Effector memory CD8-positive, alpha-beta T cell (primary cell): Measurements from ENCODE around the gene CDK14.

ENCODE experiments used
- ATAC-seq: fragments of 150-1000 bp; cut with Tn5 transposase; replicated peaks from 2 replicates; pipeline ENCODE4 v1.10.0; 2021; ENCODE audit warnings: mild to moderate bottlenecking, moderate library complexity
- DNase-seq, 3 experiments: peaks; one replicate each; pipeline ENCODE4 v3.0.0; 2021
- H3K27ac Mint-ChIP-seq, 2 donors: one replicate each; pipeline ENCODE4 v1.8.0; 2022; ENCODE audit warnings: mild to moderate bottlenecking in 2 of 2, mixed read lengths in 2 of 2, moderate library complexity in 2 of 2
- H3K27me3 Mint-ChIP-seq, 2 donors: one replicate each; pipeline ENCODE4 v1.8.0; 2022; ENCODE audit warnings: mixed read lengths in 2 of 2
- H3K36me3 Mint-ChIP-seq: one replicate; pipeline ENCODE4 v1.8.0; 2022; ENCODE audit warnings: mild to moderate bottlenecking, moderate library complexity, mixed read lengths; ENCODE audit not compliant: insufficient read depth
- H3K4me1 Mint-ChIP-seq, 2 donors: one replicate each; pipeline ENCODE4 v1.8.0; 2022; ENCODE audit warnings: low read depth in 2 of 2, mixed read lengths in 2 of 2
- H3K4me3 Mint-ChIP-seq, 2 donors: one replicate each; pipeline ENCODE4 v1.8.0; 2022; ENCODE audit warnings: mild to moderate bottlenecking in 2 of 2, mixed read lengths in 2 of 2, moderate library complexity in 2 of 2
- H3K9me3 Mint-ChIP-seq, 2 donors: one replicate each; pipeline ENCODE4 v1.8.0; 2022; ENCODE audit warnings: mixed read lengths in 2 of 2

The CDK14 gene

DNA sequence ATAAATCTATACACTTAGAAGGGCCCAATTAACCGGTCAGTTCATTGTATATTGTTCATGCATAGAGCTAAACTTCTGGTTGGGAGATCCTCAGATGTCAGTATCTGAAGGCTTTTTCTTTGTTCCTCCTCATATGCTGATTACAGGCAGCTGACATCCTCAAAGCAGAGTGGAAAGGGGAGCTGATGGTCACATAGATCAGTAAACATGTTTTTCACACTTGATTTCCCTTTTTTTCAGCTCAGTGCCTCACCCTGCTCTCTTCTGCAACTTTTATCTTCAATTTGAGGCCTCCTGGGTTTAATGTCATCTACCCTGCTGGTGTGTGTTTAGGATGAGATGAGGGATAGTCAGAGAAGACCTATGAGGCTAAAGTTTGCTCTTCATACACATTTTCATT is 370.2 kb downstream of the CDK14 start:
- no peaks in the 10 kb centered on the region for H3K4me1 Mint-ChIP-seq
- peaks cover 10 to 16% of the 10 kb centered on the region in 2 donors for H3K9me3 Mint-ChIP-seq
- peaks cover 3% of the 10 kb centered on the region for H3K36me3 Mint-ChIP-seq
- H3K4me3 Mint-ChIP-seq, result no peak overlapping the region
- ATAC-seq (no peak), DNase-seq (no peak)
- H3K27ac Mint-ChIP-seq, result no peak overlapping the region
- no peaks in the 10 kb centered on the region for H3K27me3 Mint-ChIP-seq

DNA sequence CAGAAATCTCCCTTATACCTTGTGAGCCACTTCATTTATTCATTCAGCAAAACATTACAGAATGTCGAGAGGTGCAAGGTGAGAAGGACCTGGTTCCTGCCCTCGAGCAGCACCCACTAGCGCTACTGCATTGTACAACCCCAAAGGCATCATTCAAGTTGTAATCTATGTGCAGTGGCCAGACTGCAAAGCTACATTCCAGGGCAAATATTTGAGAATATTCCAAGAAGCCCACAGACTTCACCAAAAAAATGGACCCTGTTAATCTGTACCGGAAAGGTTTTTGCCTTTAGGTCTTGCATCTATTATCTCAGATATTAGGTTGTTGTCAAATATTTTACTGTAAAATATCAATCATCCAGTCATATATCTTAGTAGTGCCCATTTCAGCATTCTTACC is 372.8 kb downstream of the CDK14 start:
- H3K27me3 Mint-ChIP-seq, result no peaks in the 10 kb centered on the region
- H3K27ac Mint-ChIP-seq, result no peak overlapping the region
- H3K36me3 Mint-ChIP-seq, result peaks cover 3% of the 10 kb centered on the region
- DNase-seq, result no peak
- H3K9me3 Mint-ChIP-seq, result peaks cover 9 to 13% of the 10 kb centered on the region in 2 donors
- H3K4me1 Mint-ChIP-seq, result no peaks in the 10 kb centered on the region
- ATAC-seq, result no peak
- no peak overlapping the region for H3K4me3 Mint-ChIP-seq

DNA sequence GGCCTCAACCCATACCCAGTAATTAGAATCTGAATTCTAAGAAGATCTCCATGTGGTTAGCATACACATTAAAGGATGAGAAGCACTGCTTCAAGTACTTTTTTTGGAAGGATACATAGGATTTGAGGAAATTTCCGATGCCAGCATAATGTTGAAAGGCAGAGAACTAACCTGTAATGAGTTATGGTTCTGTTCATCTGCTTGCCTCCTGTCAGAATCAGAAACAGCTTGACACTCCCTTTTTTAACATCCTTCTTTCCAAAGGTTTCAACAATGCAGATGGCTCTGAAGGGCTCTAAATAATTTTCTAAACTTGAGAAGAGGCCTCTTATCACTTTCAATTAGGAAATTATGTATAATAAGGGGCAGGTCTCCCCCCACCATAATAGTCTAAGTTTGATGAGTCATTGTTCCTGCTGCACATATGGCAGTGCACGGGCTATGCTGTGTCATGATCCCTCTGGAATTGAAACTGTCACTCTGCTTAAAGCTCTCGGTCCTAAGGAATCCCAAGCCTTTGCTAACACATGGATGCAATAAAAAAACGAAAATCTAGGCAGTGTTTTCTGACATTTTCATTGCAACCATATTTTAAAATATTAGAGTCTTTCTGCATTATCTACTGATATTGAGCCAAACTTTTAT is 376.9 kb downstream of the CDK14 start:
- Mint-ChIP-seq H3K9me3 (peaks cover 10 to 30% of the 10 kb centered on the region in 2 donors), H3K36me3 (peaks cover 3% of the 10 kb centered on the region), H3K27me3 (no peaks in the 10 kb centered on the region), H3K27ac (no peak overlapping the region), H3K4me1 (no peaks in the 10 kb centered on the region), H3K4me3 (no peak overlapping the region)
- ATAC-seq (no peak), DNase-seq (no peak)

DNA sequence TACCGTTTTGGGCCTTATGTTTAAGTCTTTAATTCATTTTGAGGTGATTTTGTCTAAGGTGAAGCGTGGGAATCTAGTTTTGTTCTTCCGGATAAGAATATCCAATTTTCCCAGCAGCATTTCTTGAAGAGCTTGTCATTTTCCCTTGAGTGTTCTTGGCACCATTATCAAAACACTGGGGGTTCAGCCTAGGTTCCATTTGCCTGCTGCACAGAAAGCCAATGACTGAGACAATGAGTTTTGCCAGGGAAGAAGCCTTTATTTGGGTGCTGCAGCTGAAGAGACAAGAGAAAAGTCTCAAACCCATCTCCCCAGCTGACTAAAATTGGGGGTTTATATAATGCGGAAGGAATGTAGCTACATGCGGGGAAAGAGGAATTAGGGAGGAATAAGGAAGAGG is 380.9 kb downstream of the CDK14 start:
- H3K27me3 Mint-ChIP-seq, result no peaks in the 10 kb centered on the region
- no peak overlapping the region for H3K27ac Mint-ChIP-seq
- H3K36me3 Mint-ChIP-seq, result no peaks in the 10 kb centered on the region
- H3K4me3 Mint-ChIP-seq, result no peak overlapping the region
- no peaks in the 10 kb centered on the region for H3K4me1 Mint-ChIP-seq
- H3K9me3 Mint-ChIP-seq, result peaks cover 11 to 33% of the 10 kb centered on the region in 2 donors
- no peak for DNase-seq
- no peak for ATAC-seq

DNA sequence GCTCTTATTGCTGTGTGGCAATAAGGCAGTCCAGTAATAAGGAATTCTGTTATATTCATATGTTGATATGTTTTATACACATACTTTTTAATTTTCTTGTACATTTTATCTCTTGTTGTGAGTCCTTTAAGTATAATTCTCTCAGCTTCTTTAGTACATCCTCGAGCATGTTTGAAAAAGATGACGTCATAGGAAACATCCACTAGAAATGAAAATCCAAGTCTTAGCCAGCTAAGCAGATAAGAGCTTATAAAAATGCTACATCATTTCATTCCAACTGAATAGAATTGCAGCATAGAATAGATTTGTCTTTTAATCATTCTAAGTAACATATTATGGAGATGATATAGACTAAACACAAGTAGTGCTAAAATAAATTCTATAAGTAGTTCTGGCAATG is 384.4 kb downstream of the CDK14 start:
- no peak for ATAC-seq
- no peaks in the 10 kb centered on the region for H3K27me3 Mint-ChIP-seq
- peaks cover 16 to 43% of the 10 kb centered on the region in 2 donors for H3K9me3 Mint-ChIP-seq
- no peak for DNase-seq
- H3K4me1 Mint-ChIP-seq, result no peaks in the 10 kb centered on the region
- H3K4me3 Mint-ChIP-seq, result no peak overlapping the region
- H3K27ac Mint-ChIP-seq, result no peak overlapping the region
- no peaks in the 10 kb centered on the region for H3K36me3 Mint-ChIP-seq

DNA sequence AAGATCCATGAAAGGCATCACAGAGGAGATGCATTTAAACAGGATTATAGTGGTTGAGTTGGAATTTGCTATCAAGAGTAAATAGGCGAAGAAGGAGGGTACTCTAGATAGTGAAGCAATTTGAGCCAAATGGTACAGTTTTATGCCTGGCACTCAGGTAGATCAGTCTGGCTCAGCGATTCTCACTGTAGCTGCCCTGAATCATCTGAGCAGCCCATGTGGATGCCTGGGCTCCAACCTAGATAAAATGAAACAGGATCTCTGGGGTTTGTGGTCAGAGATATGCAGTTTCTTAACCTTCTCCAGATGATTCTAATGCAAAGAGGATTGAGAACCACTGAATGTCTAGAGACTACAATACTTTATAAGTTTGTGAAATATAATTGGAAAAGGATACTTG is 386.1 kb downstream of the CDK14 start:
- Mint-ChIP-seq H3K27me3 (no peaks in the 10 kb centered on the region), H3K27ac (no peak overlapping the region), H3K36me3 (no peaks in the 10 kb centered on the region), H3K4me3 (no peak overlapping the region), H3K9me3 (peaks cover 14 to 27% of the 10 kb centered on the region in 2 donors), H3K4me1 (no peaks in the 10 kb centered on the region)
- ATAC-seq, result no peak
- no peak for DNase-seq

DNA sequence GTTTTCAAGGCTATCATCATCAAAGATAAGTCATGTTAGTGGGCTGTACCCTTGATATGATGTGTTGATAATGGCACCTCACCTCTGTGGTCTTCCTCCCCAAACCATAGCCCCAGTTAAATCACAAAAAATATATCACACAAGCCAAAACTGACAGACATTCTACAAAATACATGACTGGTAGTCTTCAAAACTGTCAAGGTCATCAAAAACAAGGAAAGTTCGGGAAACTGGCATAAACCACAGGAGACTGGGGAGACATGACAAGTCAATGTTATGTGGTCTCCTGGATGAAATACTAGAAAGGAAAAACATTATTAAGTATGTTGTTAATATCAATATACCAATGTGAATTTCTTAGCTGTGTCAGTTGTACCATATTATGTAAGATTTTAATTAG is 388.6 kb downstream of the CDK14 start:
- ATAC-seq, result no peak
- no peak for DNase-seq
- no peak overlapping the region for H3K4me3 Mint-ChIP-seq
- H3K27ac Mint-ChIP-seq, result no peak overlapping the region
- H3K36me3 Mint-ChIP-seq, result no peaks in the 10 kb centered on the region
- no peaks in the 10 kb centered on the region for H3K27me3 Mint-ChIP-seq
- peaks cover 9 to 18% of the 10 kb centered on the region in 2 donors for H3K9me3 Mint-ChIP-seq
- no peaks in the 10 kb centered on the region for H3K4me1 Mint-ChIP-seq

DNA sequence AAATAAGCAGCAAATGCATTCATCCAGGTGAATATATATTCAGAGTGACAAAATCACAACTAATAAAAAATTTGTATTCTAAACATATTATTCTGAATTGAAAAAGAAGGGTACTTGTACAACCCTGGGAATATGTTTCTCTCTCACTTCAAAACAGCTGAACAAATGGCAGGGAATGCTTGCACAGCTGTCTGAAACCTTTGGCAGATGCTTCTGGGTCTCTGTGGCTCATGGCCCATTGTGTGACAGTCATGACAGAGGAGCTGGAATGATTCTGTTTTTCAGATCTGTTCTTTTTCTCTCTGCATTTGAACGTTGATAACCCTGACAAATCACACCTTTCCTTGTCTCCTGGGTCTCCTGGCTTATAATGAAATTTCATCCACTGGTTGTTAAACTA is 392.4 kb downstream of the CDK14 start:
- H3K9me3 Mint-ChIP-seq, result peaks cover 6 to 11% of the 10 kb centered on the region in 2 donors
- H3K27ac Mint-ChIP-seq, result no peak overlapping the region
- H3K27me3 Mint-ChIP-seq, result no peaks in the 10 kb centered on the region
- ATAC-seq, result no peak
- no peaks in the 10 kb centered on the region for H3K36me3 Mint-ChIP-seq
- no peaks in the 10 kb centered on the region for H3K4me1 Mint-ChIP-seq
- H3K4me3 Mint-ChIP-seq, result no peak overlapping the region
- no peak for DNase-seq

DNA sequence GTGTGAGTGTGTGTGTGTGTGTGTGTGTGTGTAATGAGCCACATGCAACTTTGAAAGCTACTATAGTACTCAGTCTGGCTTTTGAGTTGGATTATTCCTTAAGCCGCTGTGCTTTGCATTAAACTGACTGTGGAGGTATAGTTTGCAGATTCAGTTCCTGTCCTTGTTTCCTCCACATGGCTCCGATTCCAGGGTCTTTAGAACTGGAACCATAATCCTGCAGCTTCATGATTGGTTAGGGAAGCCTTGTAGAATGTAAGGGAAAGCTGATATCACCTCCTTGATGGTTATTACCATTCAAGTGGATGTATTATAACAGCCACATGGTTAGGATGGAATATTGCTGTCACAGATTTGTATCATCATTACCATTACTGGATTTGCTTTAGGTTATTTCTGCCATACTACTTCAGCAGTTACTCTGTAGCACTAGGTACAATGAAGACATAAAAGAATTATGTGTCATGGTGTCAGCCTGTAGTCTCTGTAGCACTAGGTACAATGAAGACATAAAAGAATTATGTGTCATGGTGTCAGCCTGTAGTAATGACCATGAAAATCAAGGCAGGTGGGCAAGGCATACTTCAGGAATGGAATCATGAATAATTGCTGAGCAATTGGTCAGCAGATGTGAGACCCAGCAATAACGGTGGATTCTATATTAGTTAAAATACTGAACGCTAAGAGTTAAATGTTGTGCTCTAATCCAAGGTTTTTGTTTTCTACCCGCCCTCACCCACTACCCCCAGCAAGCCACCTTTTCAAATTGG is 393.1 kb downstream of the CDK14 start:
- Mint-ChIP-seq H3K4me1 (no peaks in the 10 kb centered on the region), H3K27ac (no peak overlapping the region), H3K9me3 (peaks cover 4 to 7% of the 10 kb centered on the region in 2 donors), H3K27me3 (no peaks in the 10 kb centered on the region), H3K36me3 (no peaks in the 10 kb centered on the region), H3K4me3 (no peak overlapping the region)
- DNase-seq (no peak), ATAC-seq (no peak)

DNA sequence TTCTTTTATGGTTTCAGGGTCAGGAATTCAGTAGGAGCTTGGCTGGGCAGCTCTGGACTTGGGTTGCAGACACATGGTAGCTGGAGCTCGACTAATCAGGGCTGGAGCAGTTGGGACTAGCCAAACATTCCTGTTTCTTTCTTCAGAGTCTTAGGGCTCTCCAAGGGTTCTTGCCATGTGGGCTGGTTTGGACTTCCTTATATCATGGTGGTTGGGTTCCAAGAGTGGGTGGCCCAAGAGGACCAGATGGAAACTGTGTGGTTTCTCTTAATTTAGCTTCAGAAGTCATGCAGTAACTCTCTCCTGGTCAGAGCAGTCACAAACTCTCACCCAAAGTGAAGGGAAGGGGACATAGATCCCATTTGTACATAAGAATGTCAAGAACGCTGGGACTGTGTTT is 398.0 kb downstream of the CDK14 start:
- ATAC-seq, result no peak
- Mint-ChIP-seq H3K4me3 (no peak overlapping the region), H3K27ac (no peak overlapping the region), H3K9me3 (peaks cover 4 to 7% of the 10 kb centered on the region in 2 donors), H3K36me3 (no peaks in the 10 kb centered on the region), H3K4me1 (no peaks in the 10 kb centered on the region), H3K27me3 (no peaks in the 10 kb centered on the region)
- no peak for DNase-seq

DNA sequence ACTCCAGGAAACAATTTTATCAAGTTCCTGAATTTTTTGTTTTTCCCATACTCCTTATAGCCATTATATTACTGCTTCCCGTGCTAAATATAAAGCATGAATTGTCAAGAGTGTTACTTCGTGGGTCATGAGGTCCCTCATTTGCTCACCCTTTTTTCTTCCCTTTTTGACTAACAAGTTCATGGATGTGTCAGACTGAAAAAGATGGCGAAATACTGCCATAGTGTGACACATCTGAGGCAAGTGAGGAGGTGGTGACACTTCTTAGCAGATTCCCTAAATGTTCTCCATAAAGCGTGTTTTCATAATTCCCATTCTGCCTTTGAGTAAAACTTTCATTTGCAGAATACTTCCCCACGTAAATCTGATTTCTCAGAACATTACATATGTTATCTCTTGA is 398.5 kb downstream of the CDK14 start:
- ATAC-seq, result no peak
- no peaks in the 10 kb centered on the region for H3K4me1 Mint-ChIP-seq
- no peak overlapping the region for H3K27ac Mint-ChIP-seq
- no peak for DNase-seq
- no peaks in the 10 kb centered on the region for H3K27me3 Mint-ChIP-seq
- peaks cover 4 to 7% of the 10 kb centered on the region in 2 donors for H3K9me3 Mint-ChIP-seq
- H3K4me3 Mint-ChIP-seq, result no peak overlapping the region
- no peaks in the 10 kb centered on the region for H3K36me3 Mint-ChIP-seq

DNA sequence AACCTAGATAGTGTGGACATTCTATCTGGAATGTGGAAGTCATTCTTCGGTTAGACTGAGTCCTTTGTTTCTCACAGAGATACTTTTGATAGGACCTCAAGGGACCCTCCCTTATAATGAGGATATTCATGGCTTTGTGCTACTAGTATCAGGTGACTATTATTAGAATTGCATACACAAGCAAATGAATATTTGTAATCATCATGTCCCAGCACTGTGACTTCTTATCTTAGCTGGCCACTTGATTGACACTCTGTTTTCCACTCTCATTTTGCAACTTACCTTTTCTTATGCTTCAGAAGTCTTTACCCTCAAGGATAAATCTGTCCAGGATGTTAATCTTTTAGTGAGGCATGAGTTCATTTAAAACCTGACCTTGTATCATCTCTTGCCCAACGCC is 399.9 kb downstream of the CDK14 start:
- Mint-ChIP-seq H3K9me3 (peaks cover 6 to 7% of the 10 kb centered on the region in 2 donors), H3K27ac (no peak overlapping the region), H3K4me3 (no peak overlapping the region), H3K4me1 (no peaks in the 10 kb centered on the region), H3K36me3 (no peaks in the 10 kb centered on the region), H3K27me3 (no peaks in the 10 kb centered on the region)
- DNase-seq (no peak), ATAC-seq (no peak)

DNA sequence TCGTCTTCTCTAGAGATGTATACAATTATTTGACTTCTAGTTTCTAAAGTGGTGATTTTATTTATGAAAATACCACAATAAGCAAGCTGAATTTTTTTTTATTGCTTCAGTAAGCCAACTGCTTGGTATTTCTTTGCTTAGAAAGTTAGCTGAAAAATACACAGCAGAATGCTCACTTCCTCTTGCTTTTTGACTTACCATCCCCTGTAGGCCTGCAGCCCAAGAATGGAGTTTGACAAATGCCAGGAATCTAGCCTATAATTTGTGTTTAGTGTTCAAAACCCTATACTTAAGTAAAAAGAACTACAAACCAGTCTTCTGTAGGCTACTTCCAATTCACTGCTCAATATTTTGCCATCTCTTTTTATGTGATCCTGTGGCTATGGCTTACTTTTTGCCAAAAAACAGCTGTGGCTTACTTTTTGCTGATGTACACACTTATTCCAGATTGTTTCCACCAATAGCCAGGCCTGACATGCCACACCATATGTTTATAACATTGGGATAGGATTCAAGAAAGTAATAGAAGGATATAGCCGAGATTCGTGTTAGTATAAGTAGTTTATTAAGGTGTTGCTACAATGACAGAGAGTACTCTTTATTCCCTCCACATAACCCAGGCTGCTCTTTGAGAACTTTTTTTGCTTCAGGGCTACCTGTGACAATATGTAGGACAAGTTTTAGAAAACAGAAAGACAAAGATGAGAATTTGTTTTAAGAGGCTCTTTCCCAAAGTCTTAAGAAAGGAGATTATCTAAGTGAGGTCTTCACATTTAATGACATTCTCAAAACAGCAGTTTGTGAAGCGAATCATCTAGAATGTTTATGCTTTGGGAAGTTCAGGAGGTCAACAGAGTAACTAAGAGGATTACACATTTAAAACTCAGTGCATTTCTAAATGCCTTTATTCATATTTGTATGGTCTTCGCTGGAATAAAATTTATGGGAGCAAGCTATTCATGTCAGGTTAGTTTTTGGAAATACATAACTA is 404.2 kb downstream of the CDK14 start:
- Mint-ChIP-seq H3K36me3 (no peaks in the 10 kb centered on the region), H3K27me3 (no peaks in the 10 kb centered on the region), H3K9me3 (peaks cover 0 to 10% of the 10 kb centered on the region in 2 donors), H3K4me1 (no peaks in the 10 kb centered on the region), H3K27ac (no peak overlapping the region), H3K4me3 (no peak overlapping the region)
- DNase-seq (no peak), ATAC-seq (no peak)
